ENCODE results near the gene TRIM32.
A peak's percentile ranks its signal among the peaks of the same experiment; 100 is the strongest.

Gene TRIM32

GRCh38 chr9:116685166-116685565 is 1.9 kb upstream of the TRIM32 start:
- H3K27ac ChIP-seq (ENCODE audit: extremely low read depth, low read depth, low read length): no peak overlapping the region
- no peaks in the 10 kb centered on the region for H3K36me3 ChIP-seq (ENCODE audit: control insufficient read depth in 2 of 2, insufficient read depth in 1 of 2, low read length in 2 of 2)
- H3K9me3 ChIP-seq (ENCODE audit: control insufficient read depth, insufficient read depth, low read depth, low read length): no peaks in the 10 kb centered on the region
- H3K4me3 ChIP-seq (ENCODE audit: low read depth, low read length): no peak overlapping the region
- TF ChIP-seq ZNF404 (tag by site-specific recombination; IDR thresholded peaks at IDR 0.05): no peak
- ChIA-PET POLR2A (no interaction called here), CTCF (interaction anchor here (0.5 kb wide), 1 partner anchor 177 kb away, joined by 3 read pairs; no protein-coding TSS in a partner anchor)
- no peaks in the 10 kb centered on the region; the same call in 1 of the 2 replicates for H3K4me1 ChIP-seq (ENCODE audit: control insufficient read depth, insufficient read depth, low read length)

- no peaks in the 10 kb centered on the region for H3K36me3 ChIP-seq (ENCODE audit: control insufficient read depth in 2 of 2, insufficient read depth in 1 of 2, low read length in 2 of 2)
- H3K27ac ChIP-seq (ENCODE audit: extremely low read depth, low read depth, low read length): no peak overlapping the region
- no peak for TF ChIP-seq PRDM10 (tag by site-specific recombination; IDR thresholded peaks at IDR 0.05)
- H3K4me3 ChIP-seq (ENCODE audit: low read depth, low read length): no peak overlapping the region
- H3K4me1 ChIP-seq (ENCODE audit: control insufficient read depth, insufficient read depth, low read length): peaks cover under 1% of the 10 kb centered on the region; the same call in 1 of the 2 replicates
- H3K9me3 ChIP-seq (ENCODE audit: control insufficient read depth, insufficient read depth, low read depth, low read length): no peaks in the 10 kb centered on the region
- ChIA-PET POLR2A (interaction anchor here (1.3 to 1.5 kb wide), 2 partner anchors 12 kb away, joined by 3 to 11 read pairs; no protein-coding TSS in a partner anchor), CTCF (interaction anchor here (1.7 kb wide), 1 partner anchor 12 kb away, joined by 4 read pairs; no protein-coding TSS in a partner anchor)
Measured at GRCh38 chr9:116686135-116686534, 970 bp upstream of the TRIM32 start.

- H3K27ac ChIP-seq (ENCODE audit: extremely low read depth, low read depth, low read length): no peak overlapping the region
- peak overlapping the region; percentile 82 for H3K4me3 ChIP-seq (ENCODE audit: low read depth, low read length)
- TF ChIP-seq PRDM4 (tag by site-specific recombination; IDR thresholded peaks at IDR 0.05) (peak; percentile 64; the same call in 1 of the 2 replicates), TRIM28 (IDR thresholded peaks at IDR 0.05; ENCODE audit: borderline replicate concordance, low read length) (peak; percentile 83; the same call in 1 of the 2 replicates), ZNF707 (tag by site-specific recombination; IDR thresholded peaks at IDR 0.05) (no peak), ZNF580 (tag by site-specific recombination; IDR thresholded peaks at IDR 0.05) (peak; percentile 62; the same call in 1 of the 2 replicates)
- H3K9me3 ChIP-seq (ENCODE audit: control insufficient read depth, insufficient read depth, low read depth, low read length): no peaks in the 10 kb centered on the region
- ChIA-PET CTCF (interaction anchor here (0.5 to 1.7 kb wide), 2 partner anchors 11 to 174 kb away, joined by 3 to 4 read pairs; no protein-coding TSS in a partner anchor), POLR2A (interaction anchor here (0.6 to 1.5 kb wide), 7 partner anchors 9 to 1853 kb away, joined by 3 to 11 read pairs (median 3); no protein-coding TSS in a partner anchor)
- H3K4me1 ChIP-seq (ENCODE audit: control insufficient read depth, insufficient read depth, low read length): peaks cover 2% of the 10 kb centered on the region; the same call in 1 of the 2 replicates
- H3K36me3 ChIP-seq (ENCODE audit: control insufficient read depth in 2 of 2, insufficient read depth in 1 of 2, low read length in 2 of 2): no peaks in the 10 kb centered on the region
Measured at GRCh38 chr9:116686693-116687073, 422 bp upstream of the TRIM32 start.

GRCh38 chr9:116687754-116688135 is 640 bp downstream of the TRIM32 start:
- peaks cover 2% of the 10 kb centered on the region; the same call in 1 of the 2 replicates for H3K4me1 ChIP-seq (ENCODE audit: control insufficient read depth, insufficient read depth, low read length)
- POLR2A ChIA-PET: interaction anchor here (1.2 to 1.5 kb wide), 2 partner anchors 10 to 24 kb away, joined by 3 to 11 read pairs; no protein-coding TSS in a partner anchor
- no peaks in the 10 kb centered on the region for H3K36me3 ChIP-seq (ENCODE audit: control insufficient read depth in 2 of 2, insufficient read depth in 1 of 2, low read length in 2 of 2)
- H3K27ac ChIP-seq (ENCODE audit: extremely low read depth, low read depth, low read length): peak overlapping the region; percentile 46; the same call in 1 of the 2 replicates
- no peaks in the 10 kb centered on the region for H3K9me3 ChIP-seq (ENCODE audit: control insufficient read depth, insufficient read depth, low read depth, low read length)
- CTCF ChIA-PET: no interaction called here
- peak overlapping the region; percentile 82 for H3K4me3 ChIP-seq (ENCODE audit: low read depth, low read length)
- TF ChIP-seq ZNF18 (tag by site-specific recombination; IDR thresholded peaks at IDR 0.05) (no peak), KLF7 (tag by site-specific recombination; IDR thresholded peaks at IDR 0.05; ENCODE audit: borderline replicate concordance) (no peak), ZBTB44 (tag by site-specific recombination; IDR thresholded peaks at IDR 0.05) (no peak), ZNF292 (tag by site-specific recombination; IDR thresholded peaks at IDR 0.05; ENCODE audit: borderline replicate concordance, low read depth) (no peak), WT1 (tag by site-specific recombination; IDR thresholded peaks at IDR 0.05) (no peak), EGR2 (tag by site-specific recombination; IDR thresholded peaks at IDR 0.05; ENCODE audit: low read depth) (peak; percentile 14; the same call in 1 of the 2 replicates), KLF17 (tag by site-specific recombination; IDR thresholded peaks at IDR 0.05) (no peak)

All from HEK293 (cell line).